HepG2 (cell line): Measurements from ENCODE around the gene PDE9A. TPM values are rescaled to one million over a fixed set of nuclear protein-coding genes. Genes with fewer than 3 reads are reported as not detected.
A peak's percentile ranks its signal among the peaks of the same experiment; 100 is the strongest.

Experiments used
- ETV5 ChIP-seq: IDR thresholded peaks from 2 replicates; pipeline ENCODE4 v1.6.1; 2018; ENCODE audit warnings: missing biosample characterization, missing genetic modification reagents, inconsistent platforms, borderline replicate concordance
- MIXL1 ChIP-seq: IDR thresholded peaks from 2 replicates; pipeline ENCODE4 v1.6.1; 2016
- RAD21 ChIP-seq: fragments of 450-650 bp; formaldehyde crosslinking; IDR thresholded peaks from 2 replicates; pipeline ENCODE4 v1.5.0; 2020; ENCODE audit warnings: mild to moderate bottlenecking
- RXRB ChIP-seq: IDR thresholded peaks from 2 replicates; pipeline ENCODE4 v1.6.1; 2016; ENCODE audit warnings: borderline replicate concordance, missing genetic modification reagents, missing compliant biosample characterization
- SATB2 ChIP-seq: sonication (generic); formaldehyde crosslinking; IDR thresholded peaks from 2 replicates; pipeline ENCODE4 v1.5.0; 2020; ENCODE audit warnings: missing genetic modification reagents
- ZEB1 ChIP-seq: IDR thresholded peaks from 2 replicates; pipeline ENCODE4 v1.6.1; 2012; ENCODE audit warnings: mild to moderate bottlenecking, low read depth, inconsistent platforms; ENCODE audit not compliant: insufficient replicate concordance
- ZFP36L2 ChIP-seq: sonication (generic); formaldehyde crosslinking; IDR thresholded peaks from 2 replicates; pipeline ENCODE4 v1.4.0; 2020; ENCODE audit warnings: missing genetic modification reagents
- ZFP90 ChIP-seq: sonication (generic); formaldehyde crosslinking; IDR thresholded peaks from 2 replicates; pipeline ENCODE4 v1.8.0; 2022; ENCODE audit warnings: missing genetic modification reagents, mild to moderate bottlenecking, inconsistent platforms, borderline replicate concordance
- ZNF225 ChIP-seq: sonication (generic); formaldehyde crosslinking; IDR thresholded peaks from 2 replicates; pipeline ENCODE4 v1.4.0; 2020; ENCODE audit warnings: mild to moderate bottlenecking, missing genetic modification reagents
- ZNF234 ChIP-seq: sonication (generic); formaldehyde crosslinking; conservative IDR thresholded peaks from 2 replicates; pipeline ENCODE4 v1.5.1; 2020; ENCODE audit warnings: mild to moderate bottlenecking, missing genetic modification reagents
- ZNF3 ChIP-seq: IDR thresholded peaks from 2 replicates; pipeline ENCODE4 v1.7.0; 2017; ENCODE audit warnings: inconsistent platforms
- ZNF460 ChIP-seq: sonication (generic); formaldehyde crosslinking; IDR thresholded peaks from 2 replicates; pipeline ENCODE4 v1.5.1; 2020; ENCODE audit warnings: missing genetic modification reagents, mild to moderate bottlenecking, borderline replicate concordance
- ZNF484 ChIP-seq: sonication (generic); formaldehyde crosslinking; IDR thresholded peaks from 2 replicates; pipeline ENCODE4 v1.5.1; 2020; ENCODE audit warnings: mild to moderate bottlenecking, low read depth, missing genetic modification reagents, borderline replicate concordance
- polyA plus RNA-seq, 8 experiments: library from polyadenylated mRNA; depleted of rRNA in 3 of 8; stranded (reverse) in 7 of 8; unstranded in 1 of 8; fragments of >200 nt; fragmentation: Illumina TruSeq in 4 of 8; extraction: Trizol in 4 of 8; gene quantifications; 2 replicates each; pipeline versions ENCODE4 v1.2.1 to v1.2.3, GENCODE V29; 2011 to 2016; ENCODE audit warnings: low read depth in 4 of 8, missing spikeins in 1 of 8, mixed read lengths in 1 of 8; ENCODE audit not compliant: insufficient read depth in 1 of 8
- total RNA-seq, 5 experiments: library from RNA; depleted of rRNA; stranded (reverse); fragments of >200 nt; fragmentation: Illumina TruSeq; extraction: Trizol; gene quantifications; 2 replicates each; pipeline ENCODE4 v1.2.3, GENCODE V29; 2016; ENCODE audit warnings: low read depth in 1 of 5
- TF ChIP-seq, protein P1 (sequence below): sonication (generic); formaldehyde crosslinking; IDR thresholded peaks from 2 replicates; pipeline ENCODE4 v1.4.0; 2020; ENCODE audit warnings: mild to moderate bottlenecking, missing genetic modification reagents, borderline replicate concordance
- TF ChIP-seq, protein P2 (sequence below): sonication (generic); formaldehyde crosslinking; IDR thresholded peaks from 2 replicates; pipeline ENCODE4 v1.4.0; 2020; ENCODE audit warnings: missing genetic modification reagents
- TF ChIP-seq, protein P3 (sequence below): sonication (generic); formaldehyde crosslinking; IDR thresholded peaks from 2 replicates; pipeline ENCODE4 v1.5.1; 2020; ENCODE audit warnings: missing genetic modification reagents, mild to moderate bottlenecking, borderline replicate concordance
- TF ChIP-seq, protein P4 (sequence below): sonication (generic); formaldehyde crosslinking; IDR thresholded peaks from 2 replicates; pipeline ENCODE4 v1.9.0; 2022; ENCODE audit warnings: missing genetic modification reagents, mild to moderate bottlenecking, borderline replicate concordance
- TF ChIP-seq, protein P5 (sequence below): sonication (generic); formaldehyde crosslinking; IDR thresholded peaks from 2 replicates; pipeline ENCODE4 v1.4.0; 2020; ENCODE audit warnings: mild to moderate bottlenecking, missing genetic modification reagents

The PDE9A gene
- total and polyA plus RNA-seq, 2 of the 13 experiments (the other 11 are each of a cell fraction or from before 2014, with no cell fraction given), result 4.6 to 19.7 TPM

DNA sequence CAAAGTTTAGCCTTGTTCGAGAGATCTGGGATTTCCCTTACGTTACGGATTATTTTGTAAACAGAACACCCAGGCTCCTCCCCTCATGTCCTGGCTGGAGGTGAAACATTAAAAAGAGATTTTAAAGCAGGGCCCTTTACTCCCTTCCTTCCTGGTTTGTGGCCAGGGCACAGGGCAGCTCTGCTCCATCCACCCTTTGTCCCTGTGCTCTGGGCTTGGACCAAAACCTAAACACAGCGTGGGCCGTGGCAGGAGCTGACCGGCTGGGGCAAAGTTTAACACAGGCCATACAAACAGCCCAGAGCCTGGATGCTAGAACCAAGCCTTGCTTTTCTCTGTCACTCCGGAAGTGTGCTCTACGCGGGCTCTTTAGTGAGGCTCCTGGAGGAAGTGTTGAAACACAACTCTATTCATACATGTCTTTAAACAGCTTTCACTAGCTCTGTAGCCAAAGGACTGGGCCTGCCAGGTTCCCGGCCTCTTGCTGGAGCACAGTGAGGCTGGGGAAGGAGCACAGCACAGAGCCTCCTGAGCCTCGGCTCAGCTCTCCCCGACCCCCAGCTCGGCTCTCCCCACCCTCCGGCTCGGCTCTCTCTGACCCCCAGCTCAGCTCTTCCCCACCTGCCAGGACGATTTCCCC is 84.7 kb downstream of the PDE9A start (continued):
- TF ChIP-seq ZFP36L2, result no peak
- TF ChIP-seq, protein P1, sequence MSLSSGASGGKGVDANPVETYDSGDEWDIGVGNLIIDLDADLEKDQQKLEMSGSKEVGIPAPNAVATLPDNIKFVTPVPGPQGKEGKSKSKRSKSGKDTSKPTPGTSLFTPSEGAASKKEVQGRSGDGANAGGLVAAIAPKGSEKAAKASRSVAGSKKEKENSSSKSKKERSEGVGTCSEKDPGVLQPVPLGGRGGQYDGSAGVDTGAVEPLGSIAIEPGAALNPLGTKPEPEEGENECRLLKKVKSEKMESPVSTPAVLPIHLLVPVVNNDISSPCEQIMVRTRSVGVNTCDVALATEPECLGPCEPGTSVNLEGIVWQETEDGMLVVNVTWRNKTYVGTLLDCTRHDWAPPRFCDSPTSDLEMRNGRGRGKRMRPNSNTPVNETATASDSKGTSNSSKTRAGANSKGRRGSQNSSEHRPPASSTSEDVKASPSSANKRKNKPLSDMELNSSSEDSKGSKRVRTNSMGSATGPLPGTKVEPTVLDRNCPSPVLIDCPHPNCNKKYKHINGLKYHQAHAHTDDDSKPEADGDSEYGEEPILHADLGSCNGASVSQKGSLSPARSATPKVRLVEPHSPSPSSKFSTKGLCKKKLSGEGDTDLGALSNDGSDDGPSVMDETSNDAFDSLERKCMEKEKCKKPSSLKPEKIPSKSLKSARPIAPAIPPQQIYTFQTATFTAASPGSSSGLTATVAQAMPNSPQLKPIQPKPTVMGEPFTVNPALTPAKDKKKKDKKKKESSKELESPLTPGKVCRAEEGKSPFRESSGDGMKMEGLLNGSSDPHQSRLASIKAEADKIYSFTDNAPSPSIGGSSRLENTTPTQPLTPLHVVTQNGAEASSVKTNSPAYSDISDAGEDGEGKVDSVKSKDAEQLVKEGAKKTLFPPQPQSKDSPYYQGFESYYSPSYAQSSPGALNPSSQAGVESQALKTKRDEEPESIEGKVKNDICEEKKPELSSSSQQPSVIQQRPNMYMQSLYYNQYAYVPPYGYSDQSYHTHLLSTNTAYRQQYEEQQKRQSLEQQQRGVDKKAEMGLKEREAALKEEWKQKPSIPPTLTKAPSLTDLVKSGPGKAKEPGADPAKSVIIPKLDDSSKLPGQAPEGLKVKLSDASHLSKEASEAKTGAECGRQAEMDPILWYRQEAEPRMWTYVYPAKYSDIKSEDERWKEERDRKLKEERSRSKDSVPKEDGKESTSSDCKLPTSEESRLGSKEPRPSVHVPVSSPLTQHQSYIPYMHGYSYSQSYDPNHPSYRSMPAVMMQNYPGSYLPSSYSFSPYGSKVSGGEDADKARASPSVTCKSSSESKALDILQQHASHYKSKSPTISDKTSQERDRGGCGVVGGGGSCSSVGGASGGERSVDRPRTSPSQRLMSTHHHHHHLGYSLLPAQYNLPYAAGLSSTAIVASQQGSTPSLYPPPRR (CRISPR knock-in tag), result peak; percentile 77
- no peak for TF ChIP-seq ZNF460
- no peak for TF ChIP-seq SATB2 (CRISPR knock-in tag)
- peak; percentile 54; the same call in 1 of the 2 replicates for TF ChIP-seq ZFP90 (CRISPR knock-in tag)
- TF ChIP-seq ETV5, result peak; percentile 92
- TF ChIP-seq ZEB1, result no peak
- TF ChIP-seq, protein P2, sequence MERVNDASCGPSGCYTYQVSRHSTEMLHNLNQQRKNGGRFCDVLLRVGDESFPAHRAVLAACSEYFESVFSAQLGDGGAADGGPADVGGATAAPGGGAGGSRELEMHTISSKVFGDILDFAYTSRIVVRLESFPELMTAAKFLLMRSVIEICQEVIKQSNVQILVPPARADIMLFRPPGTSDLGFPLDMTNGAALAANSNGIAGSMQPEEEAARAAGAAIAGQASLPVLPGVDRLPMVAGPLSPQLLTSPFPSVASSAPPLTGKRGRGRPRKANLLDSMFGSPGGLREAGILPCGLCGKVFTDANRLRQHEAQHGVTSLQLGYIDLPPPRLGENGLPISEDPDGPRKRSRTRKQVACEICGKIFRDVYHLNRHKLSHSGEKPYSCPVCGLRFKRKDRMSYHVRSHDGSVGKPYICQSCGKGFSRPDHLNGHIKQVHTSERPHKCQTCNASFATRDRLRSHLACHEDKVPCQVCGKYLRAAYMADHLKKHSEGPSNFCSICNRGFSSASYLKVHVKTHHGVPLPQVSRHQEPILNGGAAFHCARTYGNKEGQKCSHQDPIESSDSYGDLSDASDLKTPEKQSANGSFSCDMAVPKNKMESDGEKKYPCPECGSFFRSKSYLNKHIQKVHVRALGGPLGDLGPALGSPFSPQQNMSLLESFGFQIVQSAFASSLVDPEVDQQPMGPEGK (CRISPR knock-in tag), result peak; percentile 37; the same call in 1 of the 2 replicates
- no peak for TF ChIP-seq ZNF3 (CRISPR knock-in tag)
- TF ChIP-seq, protein P3, sequence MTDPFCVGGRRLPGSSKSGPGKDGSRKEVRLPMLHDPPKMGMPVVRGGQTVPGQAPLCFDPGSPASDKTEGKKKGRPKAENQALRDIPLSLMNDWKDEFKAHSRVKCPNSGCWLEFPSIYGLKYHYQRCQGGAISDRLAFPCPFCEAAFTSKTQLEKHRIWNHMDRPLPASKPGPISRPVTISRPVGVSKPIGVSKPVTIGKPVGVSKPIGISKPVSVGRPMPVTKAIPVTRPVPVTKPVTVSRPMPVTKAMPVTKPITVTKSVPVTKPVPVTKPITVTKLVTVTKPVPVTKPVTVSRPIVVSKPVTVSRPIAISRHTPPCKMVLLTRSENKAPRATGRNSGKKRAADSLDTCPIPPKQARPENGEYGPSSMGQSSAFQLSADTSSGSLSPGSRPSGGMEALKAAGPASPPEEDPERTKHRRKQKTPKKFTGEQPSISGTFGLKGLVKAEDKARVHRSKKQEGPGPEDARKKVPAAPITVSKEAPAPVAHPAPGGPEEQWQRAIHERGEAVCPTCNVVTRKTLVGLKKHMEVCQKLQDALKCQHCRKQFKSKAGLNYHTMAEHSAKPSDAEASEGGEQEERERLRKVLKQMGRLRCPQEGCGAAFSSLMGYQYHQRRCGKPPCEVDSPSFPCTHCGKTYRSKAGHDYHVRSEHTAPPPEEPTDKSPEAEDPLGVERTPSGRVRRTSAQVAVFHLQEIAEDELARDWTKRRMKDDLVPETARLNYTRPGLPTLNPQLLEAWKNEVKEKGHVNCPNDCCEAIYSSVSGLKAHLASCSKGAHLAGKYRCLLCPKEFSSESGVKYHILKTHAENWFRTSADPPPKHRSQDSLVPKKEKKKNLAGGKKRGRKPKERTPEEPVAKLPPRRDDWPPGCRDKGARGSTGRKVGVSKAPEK, result no peak
- TF ChIP-seq MIXL1 (CRISPR knock-in tag), result no peak
- TF ChIP-seq, protein P4, sequence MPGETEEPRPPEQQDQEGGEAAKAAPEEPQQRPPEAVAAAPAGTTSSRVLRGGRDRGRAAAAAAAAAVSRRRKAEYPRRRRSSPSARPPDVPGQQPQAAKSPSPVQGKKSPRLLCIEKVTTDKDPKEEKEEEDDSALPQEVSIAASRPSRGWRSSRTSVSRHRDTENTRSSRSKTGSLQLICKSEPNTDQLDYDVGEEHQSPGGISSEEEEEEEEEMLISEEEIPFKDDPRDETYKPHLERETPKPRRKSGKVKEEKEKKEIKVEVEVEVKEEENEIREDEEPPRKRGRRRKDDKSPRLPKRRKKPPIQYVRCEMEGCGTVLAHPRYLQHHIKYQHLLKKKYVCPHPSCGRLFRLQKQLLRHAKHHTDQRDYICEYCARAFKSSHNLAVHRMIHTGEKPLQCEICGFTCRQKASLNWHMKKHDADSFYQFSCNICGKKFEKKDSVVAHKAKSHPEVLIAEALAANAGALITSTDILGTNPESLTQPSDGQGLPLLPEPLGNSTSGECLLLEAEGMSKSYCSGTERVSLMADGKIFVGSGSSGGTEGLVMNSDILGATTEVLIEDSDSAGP (CRISPR knock-in tag), result no peak; the same call in 1 of the 2 replicates
- no peak; the same call in 1 of the 2 replicates for TF ChIP-seq RAD21 (CRISPR knock-in tag)
- TF ChIP-seq ZNF484 (CRISPR knock-in tag), result no peak
- peak; percentile 89 for TF ChIP-seq RXRB
- no peak for TF ChIP-seq ZNF234
- no peak for TF ChIP-seq ZNF225 (CRISPR knock-in tag)
- TF ChIP-seq, protein P5, sequence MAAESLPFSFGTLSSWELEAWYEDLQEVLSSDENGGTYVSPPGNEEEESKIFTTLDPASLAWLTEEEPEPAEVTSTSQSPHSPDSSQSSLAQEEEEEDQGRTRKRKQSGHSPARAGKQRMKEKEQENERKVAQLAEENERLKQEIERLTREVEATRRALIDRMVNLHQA (CRISPR knock-in tag), result no peak
